ENCODE data around the gene SLCO4A1.

The SLCO4A1 gene, protein sequence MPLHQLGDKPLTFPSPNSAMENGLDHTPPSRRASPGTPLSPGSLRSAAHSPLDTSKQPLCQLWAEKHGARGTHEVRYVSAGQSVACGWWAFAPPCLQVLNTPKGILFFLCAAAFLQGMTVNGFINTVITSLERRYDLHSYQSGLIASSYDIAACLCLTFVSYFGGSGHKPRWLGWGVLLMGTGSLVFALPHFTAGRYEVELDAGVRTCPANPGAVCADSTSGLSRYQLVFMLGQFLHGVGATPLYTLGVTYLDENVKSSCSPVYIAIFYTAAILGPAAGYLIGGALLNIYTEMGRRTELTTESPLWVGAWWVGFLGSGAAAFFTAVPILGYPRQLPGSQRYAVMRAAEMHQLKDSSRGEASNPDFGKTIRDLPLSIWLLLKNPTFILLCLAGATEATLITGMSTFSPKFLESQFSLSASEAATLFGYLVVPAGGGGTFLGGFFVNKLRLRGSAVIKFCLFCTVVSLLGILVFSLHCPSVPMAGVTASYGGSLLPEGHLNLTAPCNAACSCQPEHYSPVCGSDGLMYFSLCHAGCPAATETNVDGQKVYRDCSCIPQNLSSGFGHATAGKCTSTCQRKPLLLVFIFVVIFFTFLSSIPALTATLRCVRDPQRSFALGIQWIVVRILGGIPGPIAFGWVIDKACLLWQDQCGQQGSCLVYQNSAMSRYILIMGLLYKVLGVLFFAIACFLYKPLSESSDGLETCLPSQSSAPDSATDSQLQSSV

DNA sequence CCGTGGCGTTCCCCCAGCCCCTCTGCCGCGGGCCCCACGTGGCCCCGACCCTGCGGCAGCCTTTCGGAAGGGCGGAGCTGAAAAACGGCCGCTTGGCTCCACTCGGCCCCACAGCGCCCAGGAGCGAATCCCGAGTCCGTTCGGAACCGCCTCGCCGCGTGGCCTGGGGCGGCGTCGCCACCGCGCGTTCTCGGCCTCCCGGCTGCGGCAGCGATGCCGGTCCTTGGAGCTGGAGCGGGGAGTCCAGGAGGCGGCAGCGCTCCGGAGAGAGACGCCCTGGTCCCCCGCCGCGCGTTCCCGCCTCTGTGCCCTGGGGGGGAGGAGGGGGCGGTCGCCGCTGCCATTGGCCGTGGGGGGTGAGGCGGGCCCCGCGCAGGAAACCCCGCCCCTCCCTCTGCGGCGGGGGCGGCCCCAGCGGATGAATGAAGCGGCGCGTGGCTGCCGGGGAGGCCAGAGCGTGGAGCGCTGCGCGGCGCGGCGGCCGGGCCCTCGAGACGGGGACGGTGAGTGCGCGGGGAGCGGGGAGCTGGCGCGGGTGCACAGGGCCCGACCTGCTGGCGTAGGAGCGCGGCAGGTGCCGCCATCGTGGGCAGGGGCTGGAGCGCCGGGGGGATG is at the start of gene SLCO4A1:
Gene SLCO4A1, plus strand, starts transcription at position 453 of the 615 bp plus-strand sequence. CDS start 13,952 bp downstream, outside the sequence.
- peak; percentile 68 to 84 for DNase-seq

DNA sequence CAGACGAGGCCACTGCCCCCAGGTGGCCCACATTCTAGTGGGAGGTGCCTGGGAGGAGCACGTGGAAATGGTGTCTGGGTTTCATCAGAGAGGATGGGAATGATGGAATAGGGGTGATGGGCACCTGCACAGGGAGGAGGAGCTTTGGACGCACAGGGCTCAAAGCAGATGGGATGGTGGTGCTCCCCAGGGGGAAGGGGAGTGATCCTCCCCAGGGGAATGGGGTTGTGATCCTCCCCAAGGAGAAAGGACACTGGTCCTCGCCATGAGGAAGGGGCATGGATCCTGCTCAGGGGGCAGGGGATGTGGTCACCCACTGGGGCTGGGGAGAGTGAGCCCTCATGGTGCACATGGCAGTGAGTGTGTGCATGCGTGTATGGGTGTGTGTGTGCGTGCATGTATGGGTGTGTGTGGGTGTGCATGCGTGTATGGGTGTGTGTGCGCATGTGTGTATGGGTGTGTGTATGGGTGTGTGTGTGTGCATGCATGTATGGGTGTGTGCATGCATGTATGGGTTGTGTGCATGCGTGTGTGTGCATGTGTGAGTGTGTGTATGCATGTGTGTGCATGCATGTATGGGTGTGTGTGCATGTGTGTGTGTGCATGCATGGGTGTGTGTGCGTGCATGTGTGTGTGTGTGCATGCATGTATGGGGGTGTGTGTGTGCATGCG is 49.7 kb upstream of the SLCO4A1 start:
- DNase-seq: no peak

DNA sequence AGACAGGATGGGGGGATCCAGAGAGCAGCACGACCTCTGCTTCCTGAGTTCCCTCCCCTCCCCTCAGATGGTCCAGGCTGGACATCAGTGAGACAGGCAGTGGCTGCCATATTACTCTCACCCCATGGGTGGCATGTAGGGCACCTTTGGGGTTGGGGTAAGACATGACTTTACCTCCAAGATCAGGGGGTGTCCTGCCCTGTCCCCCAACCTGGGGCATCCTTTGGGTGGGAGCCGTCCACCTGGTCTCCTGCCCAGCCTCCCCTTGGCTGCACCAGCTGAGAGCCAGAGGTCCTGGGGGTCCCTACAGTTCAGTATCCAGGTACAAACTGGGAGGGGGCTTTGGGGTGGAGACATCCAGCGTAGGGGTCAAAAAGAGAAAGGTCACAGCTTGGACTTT is 48.7 kb upstream of the SLCO4A1 start:
- DNase-seq: no peak

DNA sequence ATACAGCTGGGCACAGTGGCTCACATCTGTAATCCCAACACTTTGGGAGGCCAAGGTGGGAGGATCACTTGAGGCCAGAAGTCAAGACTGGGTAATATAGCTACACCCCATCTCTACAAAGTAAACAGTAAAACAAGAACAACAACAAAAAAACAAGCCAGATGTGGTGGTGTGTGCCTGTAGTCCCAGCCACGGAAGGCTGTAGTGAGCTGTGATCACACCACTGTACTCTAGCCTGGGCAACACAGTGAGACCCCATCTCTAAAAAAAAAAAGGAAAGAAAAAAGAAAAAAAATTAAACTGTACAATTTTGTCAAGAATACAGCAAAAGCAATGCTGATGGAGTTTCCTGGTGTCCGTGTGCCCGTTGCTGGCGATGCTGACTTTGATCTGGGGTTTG is 47.2 kb upstream of the SLCO4A1 start:
- no peak for DNase-seq

DNA sequence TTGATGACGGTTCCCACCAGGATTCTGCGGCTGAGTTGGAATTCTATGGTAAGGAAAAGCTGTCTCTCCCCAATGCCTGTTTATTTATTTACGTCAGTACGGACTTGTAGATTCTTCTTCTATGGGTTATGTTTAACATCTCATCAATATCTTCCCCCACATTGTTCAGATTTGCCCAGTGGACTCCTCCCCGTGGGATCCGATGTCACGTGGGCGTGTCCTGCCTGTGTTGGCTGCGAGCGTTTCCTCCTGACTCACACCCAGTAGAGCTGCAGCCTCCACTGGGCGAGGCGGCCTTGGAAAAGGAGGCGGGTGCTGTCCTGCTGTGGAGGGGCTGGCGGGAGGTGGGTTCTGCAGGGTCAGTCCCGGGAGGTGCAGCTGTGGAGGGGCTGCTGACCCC is 46.8 kb upstream of the SLCO4A1 start:
- no peak for DNase-seq

DNA sequence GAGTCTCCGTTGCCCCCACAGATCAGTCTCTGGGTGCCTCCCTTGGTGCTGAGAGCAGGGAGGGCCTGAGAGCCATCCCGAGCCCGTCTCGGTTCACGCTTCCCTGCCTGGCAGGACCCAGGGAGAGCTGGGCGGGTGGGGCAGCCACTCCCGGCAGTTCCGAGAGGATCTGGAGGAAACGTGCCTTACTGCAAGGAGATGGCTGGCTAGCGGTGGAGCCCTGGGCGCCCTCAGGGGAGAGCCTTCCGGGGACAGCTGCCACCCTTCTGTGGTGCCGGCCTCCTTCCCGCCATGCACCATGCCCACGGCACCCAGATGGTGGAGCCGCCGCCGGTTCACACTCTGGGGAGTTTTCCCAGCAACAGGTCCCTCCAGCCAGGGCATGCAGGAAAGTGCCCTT is 45.8 kb upstream of the SLCO4A1 start:
- peak in 1 of 2 experiments; percentile 49 for DNase-seq

DNA sequence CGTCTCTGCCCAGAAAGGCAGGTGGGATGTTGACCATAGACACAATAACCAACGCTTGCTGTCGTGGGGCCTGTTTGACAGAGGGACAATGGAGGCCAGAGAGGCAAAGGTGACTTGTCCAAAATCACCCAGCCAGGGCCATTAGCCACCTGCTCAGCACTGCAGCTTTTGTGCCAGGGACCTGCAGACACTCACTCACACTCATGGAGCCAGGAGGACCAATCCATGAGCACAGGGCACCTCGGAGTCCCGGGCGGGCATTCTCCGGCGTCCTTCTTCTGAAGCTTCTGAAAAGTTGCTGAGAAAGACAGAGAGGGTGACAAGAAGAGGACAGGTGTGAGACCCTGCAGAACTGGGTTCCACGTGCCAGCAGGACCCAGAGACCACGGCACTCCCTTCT is 45.4 kb upstream of the SLCO4A1 start:
- DNase-seq: no peak

DNA sequence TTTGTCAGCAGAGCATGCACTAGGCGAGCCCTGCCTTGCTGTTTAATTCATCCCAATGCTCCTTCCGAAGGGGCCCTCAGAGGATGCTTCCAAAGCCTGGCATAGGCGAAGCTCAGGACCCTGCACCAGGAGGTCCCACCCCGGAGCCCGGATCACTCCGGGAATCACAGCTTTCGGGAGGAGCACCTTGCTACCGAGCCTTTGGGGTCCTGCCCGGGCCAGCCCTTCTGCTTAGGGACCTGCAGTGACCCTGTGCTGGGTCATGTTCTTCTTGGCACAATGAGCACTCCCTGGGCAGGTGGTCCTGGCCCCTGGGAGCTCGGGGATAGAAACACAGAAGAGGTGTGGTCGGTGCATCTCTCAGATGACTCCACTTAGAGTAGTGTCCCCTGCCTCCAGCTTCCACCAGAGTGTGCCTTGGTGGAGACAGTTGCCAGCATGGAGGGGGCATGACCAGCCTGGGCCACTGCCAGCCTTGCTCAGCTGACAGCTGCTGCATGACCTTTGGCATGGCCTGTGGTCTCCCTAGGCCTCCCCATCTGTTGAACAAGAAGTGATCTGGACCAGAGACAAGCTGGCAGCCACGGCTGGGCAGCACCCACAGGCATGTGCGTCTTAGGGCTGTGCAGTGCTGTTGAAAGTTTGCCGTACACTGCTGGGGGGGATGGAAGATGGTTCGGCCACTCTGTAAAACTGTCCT is 44.7 kb upstream of the SLCO4A1 start:
- DNase-seq: no peak

DNA sequence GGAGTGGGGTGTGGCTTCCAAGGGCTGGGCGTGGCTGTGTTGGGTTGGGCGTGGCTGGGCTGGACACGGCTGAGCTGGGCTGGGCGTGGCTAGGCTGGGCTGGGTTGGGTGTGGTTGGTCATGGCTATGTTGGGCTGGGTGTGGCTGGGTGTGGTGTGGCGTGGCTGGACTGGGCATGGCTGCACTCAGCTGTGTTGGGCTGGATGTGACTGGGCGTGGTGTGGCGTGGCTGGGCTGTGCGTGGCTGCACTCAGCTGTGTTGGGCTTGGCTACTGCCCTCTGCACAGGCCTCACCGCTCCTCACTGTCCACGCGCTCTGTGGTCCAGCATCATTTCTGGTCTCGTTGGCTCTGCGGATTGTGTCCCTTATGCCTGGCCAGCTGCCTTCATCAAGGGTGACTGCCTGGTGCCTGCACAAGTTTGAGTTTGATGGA is 43.5 kb upstream of the SLCO4A1 start:
- no peak for DNase-seq

DNA sequence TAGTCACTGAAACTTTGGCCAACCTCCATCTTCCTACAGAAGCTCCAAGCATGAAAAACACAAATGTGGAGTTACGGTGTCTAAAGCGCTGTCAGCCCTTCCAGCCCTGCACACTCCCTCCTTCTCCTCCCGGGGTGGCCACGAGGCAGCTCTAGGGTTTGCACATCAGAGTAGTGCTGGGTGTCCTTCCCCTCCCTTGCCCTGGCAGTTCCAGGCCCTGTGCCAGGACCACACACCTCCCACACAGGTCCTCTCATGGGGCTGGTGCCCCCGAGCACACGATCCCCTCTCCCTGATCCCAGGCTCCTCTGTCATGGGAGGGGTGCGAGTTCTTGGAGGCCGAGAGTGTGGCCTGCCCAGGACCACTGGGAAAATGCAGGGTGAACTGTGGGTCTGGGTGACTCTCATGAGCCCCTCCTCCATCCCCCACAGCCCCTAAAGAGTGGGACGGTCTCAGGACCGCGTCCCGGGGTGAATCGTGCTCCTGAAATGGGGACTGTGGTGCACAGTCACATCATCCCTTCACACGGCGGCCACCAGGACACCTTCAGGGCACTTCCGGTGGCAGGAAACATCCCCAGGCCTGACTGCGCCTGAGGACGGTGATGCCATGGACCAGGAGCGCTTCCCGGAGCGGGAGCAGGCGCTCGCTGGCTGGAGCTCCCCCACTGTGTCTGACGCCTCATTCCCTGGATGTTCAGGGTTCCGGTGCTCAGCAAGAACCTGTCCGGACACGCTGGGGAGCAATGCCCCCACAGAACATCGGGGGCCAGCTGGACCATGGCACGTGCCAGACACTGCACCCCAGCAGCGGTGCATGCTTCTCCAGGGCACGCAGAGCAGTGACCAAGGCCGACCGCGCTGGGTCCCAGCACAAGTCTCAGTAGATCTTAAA is 42.8 kb upstream of the SLCO4A1 start:
- DNase-seq: no peak

DNA sequence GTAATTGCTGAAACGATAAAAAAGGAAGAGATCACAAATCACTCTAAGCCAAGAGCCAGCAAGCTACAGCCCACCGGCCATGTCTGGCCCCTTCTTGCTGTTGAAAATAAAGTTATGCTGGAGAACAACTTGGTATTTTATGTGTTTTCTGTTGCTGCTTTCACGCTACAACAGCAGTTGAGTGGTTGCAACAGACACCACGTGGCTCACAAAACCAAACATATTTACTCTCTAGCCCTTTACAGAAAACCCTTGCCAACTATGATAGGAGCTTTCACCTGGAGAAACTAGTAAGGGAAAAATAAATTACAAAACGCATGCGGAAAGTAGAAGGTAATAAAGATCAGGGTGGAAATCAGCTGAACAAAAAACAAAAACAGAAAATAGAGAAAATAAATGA is 41.1 kb upstream of the SLCO4A1 start:
- DNase-seq: no peak

DNA sequence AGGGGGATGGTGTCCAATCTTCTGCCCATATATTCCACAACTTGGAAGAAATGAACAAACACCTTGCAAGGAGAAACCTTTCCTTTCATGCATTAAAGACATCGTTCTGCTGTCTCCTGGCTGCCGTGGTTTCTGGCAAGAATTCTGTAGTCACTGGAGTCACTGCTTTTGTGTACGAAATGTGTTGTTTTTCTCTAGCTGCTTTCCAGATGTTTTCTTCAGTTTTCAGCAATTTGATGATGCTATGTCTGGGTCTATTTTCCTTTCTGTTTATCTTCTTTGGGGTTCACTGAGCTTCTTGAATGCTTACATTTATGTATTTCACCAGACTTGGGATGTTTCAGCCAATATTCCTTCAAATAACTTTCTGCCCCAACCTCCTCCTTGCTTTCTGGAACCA is 40.6 kb upstream of the SLCO4A1 start:
- DNase-seq: no peak

DNA sequence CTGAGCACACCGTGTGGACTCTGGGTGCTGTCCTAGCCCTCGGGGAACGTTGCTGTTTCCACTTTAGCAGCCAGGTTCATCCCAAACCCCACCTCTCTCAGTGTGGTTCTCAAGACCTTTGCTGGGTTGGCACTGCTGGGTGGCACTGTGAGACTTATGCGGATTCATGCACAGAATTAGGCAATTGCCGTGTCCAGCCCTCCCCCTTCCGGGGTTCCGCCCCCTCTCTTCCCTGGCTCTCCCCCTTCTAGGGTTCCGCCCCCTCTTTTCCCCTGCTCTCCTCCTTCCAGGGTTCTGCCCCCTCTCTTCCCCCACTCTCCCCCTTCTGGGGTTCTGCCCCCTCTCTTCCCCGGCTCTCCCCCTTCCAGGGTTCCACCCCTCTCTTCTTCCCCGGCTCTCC is 39.8 kb upstream of the SLCO4A1 start:
- no peak for DNase-seq

DNA sequence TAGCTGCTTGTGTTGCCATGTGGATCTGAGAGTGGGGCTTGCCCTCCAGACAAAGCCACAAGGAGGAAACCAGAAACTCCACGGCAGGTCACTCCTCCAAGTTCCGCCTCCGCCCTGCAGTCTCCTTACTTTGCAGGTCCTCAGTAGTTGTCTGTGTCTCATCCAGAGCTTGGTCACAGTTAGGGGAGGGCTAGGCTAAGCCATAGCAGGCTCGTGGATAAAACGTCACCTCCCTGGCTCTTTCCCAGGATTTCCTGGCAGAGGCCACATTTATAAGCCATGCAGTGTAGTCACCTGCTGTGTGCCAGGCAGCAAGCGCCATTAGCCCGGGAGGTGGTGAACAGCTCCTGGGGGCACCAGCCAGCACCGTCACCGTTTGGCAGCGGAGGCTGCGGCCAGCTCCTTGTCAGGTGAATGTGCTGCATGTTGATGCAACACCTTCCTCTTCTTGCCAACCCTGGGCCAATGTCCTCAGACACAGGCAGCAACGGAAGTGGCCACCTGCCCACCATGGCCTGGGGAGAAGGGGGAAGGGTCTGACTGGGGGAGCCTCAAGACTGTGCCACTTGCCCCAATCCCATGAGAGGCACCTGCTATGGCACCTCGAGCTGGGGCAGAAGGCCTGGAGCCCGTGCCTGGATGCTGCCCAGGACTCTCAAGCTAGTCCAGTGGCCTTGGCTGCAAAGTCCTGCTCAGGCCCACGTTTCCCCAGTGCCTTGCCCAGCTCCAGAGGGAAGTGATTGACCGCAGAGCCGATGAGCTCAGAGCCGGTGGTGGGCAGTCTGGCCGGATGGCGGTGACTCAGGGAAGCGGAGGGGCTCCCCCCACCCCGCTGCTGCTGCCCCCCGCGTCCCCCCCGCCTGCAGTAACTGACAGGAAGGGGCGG is 39.0 kb upstream of the SLCO4A1 start:
- no peak for DNase-seq

DNA sequence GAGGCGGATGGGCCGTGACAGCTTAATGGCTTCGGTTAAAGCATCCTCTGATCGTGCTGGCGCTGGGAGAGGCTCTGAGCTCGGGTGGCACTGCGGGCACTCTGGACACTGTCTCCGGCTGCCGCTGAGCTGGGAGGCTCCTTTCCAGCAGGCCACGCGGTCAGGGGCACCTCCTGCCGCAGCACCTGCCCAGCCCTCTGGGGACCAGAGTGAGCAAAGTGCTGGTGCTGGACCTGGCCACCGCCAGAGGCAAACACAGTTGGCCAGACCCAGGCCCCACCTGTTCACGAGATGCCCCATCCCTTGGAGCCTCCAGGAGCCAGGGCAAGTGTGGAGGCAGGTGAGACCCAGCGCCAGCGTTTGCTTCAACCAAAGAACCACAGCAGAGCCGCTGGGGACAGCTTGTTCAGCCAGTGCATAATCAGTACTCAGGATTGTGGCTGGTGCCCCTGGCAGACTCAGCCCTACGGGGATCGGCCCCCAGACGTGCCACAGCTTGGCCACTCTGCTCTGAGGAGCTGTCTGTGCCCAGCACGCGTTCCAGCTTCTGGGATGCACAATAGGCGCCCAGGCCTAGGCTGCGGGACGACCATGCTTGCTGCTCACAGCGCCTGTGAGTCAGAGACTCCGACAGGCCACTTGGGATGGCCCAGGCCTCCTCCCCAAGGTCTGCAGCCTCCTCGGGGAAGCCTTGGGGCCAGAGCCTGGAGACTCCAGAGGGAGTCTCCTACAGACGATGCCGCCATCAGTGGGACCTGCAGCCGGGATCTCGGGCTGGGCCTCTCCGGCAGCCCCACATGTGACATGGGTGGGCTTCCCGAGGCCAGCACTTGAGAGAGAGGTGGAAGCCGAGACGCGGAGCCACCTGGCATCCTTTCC is 38.2 kb upstream of the SLCO4A1 start:
- DNase-seq: no peak

DNA sequence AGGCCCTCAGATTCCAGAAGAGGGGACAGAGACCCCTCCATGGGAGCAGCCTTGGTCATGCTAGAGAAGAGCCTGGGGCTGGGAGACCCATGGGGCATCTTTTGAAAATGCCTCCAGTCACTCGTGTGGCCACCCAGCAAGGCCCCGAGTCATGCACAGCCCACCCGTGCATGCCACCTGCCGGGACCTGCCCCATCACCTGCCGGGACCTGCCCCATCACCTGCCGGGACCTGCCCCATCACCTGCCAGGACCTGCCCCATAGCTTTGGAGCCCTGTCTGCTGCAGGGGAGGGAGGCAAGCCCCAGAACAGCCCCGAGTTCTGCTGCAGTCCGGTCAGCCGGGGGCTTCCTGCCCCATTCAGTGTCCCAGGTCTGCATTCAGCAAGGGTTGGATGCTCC is 37.5 kb upstream of the SLCO4A1 start:
- DNase-seq: no peak

DNA sequence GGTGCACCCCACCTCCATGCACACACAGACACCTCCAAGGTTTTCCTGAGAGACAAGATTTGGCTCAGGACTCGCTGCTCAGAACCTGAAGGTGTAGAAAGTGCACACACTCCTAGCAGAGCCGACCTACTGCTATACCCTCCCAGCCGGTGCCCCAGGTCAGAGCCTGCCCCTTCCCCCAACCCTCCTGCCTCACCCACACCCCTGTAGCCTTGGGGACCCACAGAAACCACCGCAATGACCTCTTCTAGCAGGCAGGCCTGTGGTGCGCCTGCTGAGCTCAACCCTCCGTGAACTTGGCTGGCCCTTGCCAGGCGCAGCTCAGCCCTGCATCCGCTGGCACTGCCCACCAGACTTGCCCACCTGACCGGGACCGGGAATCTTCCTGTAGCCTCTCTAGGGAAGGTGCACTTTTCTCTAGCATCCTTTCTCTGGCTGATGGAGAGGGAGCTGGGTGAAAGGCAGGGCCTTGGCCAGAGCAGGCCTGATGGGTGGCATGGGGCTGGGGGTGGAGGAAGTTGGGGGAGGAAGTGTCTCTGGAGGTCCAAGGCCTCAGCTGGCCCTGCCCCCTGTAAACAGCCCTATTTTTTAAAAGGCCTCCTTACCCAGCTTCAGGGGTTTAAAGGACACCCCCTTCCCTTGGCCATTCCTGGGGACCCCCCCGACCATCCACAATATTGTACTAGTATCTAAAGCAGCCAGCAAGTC is 36.9 kb upstream of the SLCO4A1 start:
- DNase-seq: no peak

DNA sequence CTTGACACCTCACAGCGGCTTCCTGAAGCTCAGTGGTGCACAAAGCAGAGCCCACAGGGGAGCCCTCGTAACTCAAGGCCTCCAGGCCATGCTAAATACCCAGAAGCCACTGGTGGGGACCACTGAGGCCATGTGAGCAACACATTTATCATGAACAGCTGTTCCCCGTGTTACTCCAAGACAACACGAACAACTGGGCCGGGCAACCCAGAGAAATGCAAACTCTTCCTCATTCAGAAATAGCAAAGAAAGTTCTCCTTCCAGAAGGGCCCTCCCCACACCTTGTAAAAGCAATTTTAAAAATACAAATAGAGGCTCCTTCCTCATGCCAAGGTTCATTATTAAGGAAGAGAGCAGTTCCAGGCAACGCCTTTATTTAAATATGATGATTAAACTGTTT is 36.3 kb upstream of the SLCO4A1 start:
- DNase-seq: no peak

All from NCI-H524 (cell line).